ENCODE results near the gene ZDHHC13. TPM values are rescaled to one million over a fixed set of nuclear protein-coding genes. Genes with fewer than 3 reads are reported as not detected.

ZDHHC13 gene, protein sequence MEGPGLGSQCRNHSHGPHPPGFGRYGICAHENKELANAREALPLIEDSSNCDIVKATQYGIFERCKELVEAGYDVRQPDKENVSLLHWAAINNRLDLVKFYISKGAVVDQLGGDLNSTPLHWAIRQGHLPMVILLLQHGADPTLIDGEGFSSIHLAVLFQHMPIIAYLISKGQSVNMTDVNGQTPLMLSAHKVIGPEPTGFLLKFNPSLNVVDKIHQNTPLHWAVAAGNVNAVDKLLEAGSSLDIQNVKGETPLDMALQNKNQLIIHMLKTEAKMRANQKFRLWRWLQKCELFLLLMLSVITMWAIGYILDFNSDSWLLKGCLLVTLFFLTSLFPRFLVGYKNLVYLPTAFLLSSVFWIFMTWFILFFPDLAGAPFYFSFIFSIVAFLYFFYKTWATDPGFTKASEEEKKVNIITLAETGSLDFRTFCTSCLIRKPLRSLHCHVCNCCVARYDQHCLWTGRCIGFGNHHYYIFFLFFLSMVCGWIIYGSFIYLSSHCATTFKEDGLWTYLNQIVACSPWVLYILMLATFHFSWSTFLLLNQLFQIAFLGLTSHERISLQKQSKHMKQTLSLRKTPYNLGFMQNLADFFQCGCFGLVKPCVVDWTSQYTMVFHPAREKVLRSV
- 16.9 and 26.3 TPM in 2 replicates for total RNA-seq

DNA sequence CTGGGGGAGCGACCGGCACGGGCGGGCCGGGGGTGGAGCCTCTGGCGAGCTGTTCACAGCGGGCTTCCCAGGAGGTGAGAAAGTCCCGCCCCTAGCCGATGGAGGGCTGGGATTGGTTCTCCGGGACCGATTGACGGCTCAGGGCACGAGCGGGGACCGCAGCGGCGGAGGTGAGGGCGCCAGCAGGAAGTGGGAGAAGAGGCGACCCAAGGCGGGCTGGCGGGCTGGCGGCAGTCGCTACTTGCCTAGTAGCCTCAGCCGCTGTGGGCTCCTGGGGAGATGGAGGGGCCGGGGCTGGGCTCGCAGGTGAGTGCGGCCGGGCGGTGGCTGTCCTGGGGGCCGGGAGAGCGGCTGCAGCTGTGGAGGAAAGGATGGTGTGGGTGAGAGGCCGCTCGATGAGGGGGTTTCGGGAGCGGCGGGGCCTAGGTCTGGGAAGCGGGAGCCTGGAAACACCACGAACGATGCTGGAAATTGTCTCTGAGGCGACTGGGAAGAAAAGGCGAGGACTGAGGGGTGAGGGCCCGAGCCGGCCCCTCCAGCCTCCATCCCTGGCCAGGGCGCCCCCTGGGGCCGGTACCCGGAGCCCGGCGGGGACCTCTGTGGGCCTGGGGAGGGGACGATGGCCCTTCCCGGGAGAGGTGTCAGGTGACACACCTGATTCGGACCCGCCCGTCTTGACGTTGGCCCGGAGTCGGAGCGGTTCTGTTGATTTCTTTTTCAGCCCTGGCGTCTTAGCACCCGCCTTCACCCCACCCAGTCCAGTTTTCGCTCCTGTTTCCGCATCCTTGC lies at the start of gene ZDHHC13:
Gene ZDHHC13 (plus strand): TSS at position 198 of the 789 bp plus-strand sequence. CDS start 82 bp downstream, at position 280.

DNA sequence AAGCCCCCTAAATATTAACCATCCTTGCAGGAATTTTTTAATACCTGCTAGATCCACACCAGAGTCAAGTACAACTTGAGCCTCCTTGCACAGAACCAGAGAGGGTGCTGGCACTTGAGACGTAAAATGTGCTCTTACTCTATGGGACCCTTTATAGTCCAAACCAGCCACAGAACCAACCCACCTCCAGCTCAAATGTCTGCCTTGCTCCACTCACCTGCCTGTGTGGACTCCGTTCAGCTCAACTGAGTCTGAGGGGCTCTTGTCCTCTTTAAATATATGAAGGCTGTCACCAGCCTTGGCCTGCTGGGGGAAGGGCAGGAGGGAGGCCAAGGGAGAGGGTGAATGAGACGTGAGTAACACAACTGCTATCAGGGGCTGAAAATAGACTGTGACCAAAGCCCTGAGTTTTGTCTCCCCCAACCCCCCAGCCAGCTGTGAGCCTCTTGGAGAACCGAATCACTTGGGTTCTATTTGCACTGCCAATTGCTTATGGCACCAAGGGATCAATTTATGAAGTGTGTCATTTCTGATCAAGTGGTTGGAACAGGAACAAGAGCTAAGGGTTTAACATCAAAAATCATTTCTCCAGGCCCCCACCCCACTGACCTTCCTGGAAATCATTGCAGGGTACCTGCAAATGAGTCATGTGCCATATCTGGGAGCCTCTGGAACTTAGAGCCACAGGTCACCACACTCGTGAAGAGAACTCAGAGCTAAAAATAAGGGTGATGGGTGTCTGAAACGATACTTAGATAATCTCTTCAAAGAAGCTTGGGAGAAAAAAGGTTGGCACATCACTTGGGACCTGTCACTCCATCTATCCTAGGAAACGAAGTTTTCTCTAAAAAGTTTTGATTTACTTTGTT lies 85.0 kb downstream of the ZDHHC13 start, which contains the start of gene CSRP3:
Gene CSRP3 (minus strand): TSS at position 247 of the 869 bp plus-strand sequence. CDS start 9,535 bp downstream, outside the sequence.

Other genes starting within 250 kb of the ZDHHC13 start
- not detected in 2 replicates for gene MRGPRX1, start 177.8 kb upstream of the ZDHHC13 start, total RNA-seq
- gene MRGPRX2, start 56.5 kb upstream of the ZDHHC13 start, total RNA-seq = not detected in 2 replicates
- gene CSRP3, start 84.8 kb downstream of the ZDHHC13 start, total RNA-seq = not detected in 2 replicates
- under 0.01 and 0.77 TPM in 2 replicates for gene E2F8, start 123.8 kb downstream of the ZDHHC13 start, total RNA-seq